Calu3 (cell line): Measurements from ENCODE around the gene SERPINE1. TPM values are rescaled to one million over a fixed set of nuclear protein-coding genes. Genes with fewer than 3 reads are reported as not detected.
"Not testable (repeated sequence)": the region's sequence is repeated elsewhere in the genome, so short reads cannot be mapped to it uniquely, and the experiment has no call there.

Source experiments
- BruUV-seq: library from RNA; stranded (reverse); fragments of 400-500 nt; replicated peaks from 2 replicates; lab custom pipeline; 2021; lab: Mats Ljungman, UMichigan
- CTCF ChIA-PET: fragments of 300-600 bp; sonication (Branson Sonifier 250); formaldehyde crosslinking; loops from one replicate; lab custom pipeline; 2022; ENCODE audit warnings: antibody characterized with exemption; lab: Charles Lee
- DNase-seq: peaks from one replicate; pipeline ENCODE4 v3.0.0; 2022
- H3K27ac Mint-ChIP-seq: one replicate; pipeline ENCODE4 v1.8.0; 2022; ENCODE audit warnings: mixed read lengths; ENCODE audit not compliant: unreplicated experiment
- H3K27me3 Mint-ChIP-seq: one replicate; pipeline ENCODE4 v1.8.0; 2022; ENCODE audit warnings: mixed read lengths; ENCODE audit not compliant: unreplicated experiment
- H3K36me3 Mint-ChIP-seq: one replicate; pipeline ENCODE4 v1.8.0; 2022; ENCODE audit warnings: mild to moderate bottlenecking, moderate library complexity, mixed read lengths; ENCODE audit not compliant: insufficient read depth, unreplicated experiment
- H3K4me1 Mint-ChIP-seq: one replicate; pipeline ENCODE4 v1.8.0; 2022; ENCODE audit warnings: mild to moderate bottlenecking, low read depth, mixed read lengths; ENCODE audit not compliant: unreplicated experiment
- H3K4me3 Mint-ChIP-seq: one replicate; pipeline ENCODE4 v1.8.0; 2022; ENCODE audit warnings: mild to moderate bottlenecking, low read depth, moderate library complexity, mixed read lengths; ENCODE audit not compliant: unreplicated experiment
- H3K9me3 Mint-ChIP-seq: one replicate; pipeline ENCODE4 v1.8.0; 2022; ENCODE audit warnings: low read depth, mixed read lengths; ENCODE audit not compliant: unreplicated experiment
- CTCF ChIP-seq: fragments of 200-600 bp; IDR thresholded peaks from one replicate; pipeline ENCODE4 v1.8.0; 2022; ENCODE audit warnings: antibody characterized with exemption; ENCODE audit not compliant: unreplicated experiment
- intact Hi-C: fragments of 100-400 bp; cut with micrococcal nuclease; formaldehyde crosslinking; loops from one replicate; pipeline ENCODE4 v1.10.0; 2022; ENCODE audit not compliant: unreplicated experiment
- total RNA-seq: library from RNA; stranded (reverse); gene quantifications from 2 replicates; pipeline ENCODE4 v1.2.3, GENCODE V29; 2022

SERPINE1 gene
- total RNA-seq, 1 experiment from 2014 or later, result 1.1 TPM

- CTCF ChIA-PET, result interaction anchor here (0.7 kb wide), 1 partner anchor 20 kb away, joined by 3 read pairs; no protein-coding TSS in a partner anchor
- no peaks in the 10 kb centered on the region for H3K27me3 Mint-ChIP-seq
- no peak overlapping the region for H3K4me3 Mint-ChIP-seq
- H3K4me1 Mint-ChIP-seq, result peaks cover 26% of the 10 kb centered on the region
- peaks cover 6% of the 10 kb centered on the region for H3K36me3 Mint-ChIP-seq
- BruUV-seq, result no TSS peak
- no peak overlapping the region for H3K27ac Mint-ChIP-seq
- DNase-seq, result no peak
- no peak for TF ChIP-seq CTCF
- no peaks in the 10 kb centered on the region for H3K9me3 Mint-ChIP-seq
- intact Hi-C loops, result no loop called here
Measured at GRCh38 chr7:101104193-101104713, 22.7 kb upstream of the SERPINE1 start.

GRCh38 chr7:101104799-101105198 lies 22.1 kb upstream of the SERPINE1 start:
- intact Hi-C loops, result no loop called here
- no peak for DNase-seq
- Mint-ChIP-seq H3K27ac (no peak overlapping the region), H3K4me1 (peaks cover 25% of the 10 kb centered on the region), H3K9me3 (no peaks in the 10 kb centered on the region), H3K27me3 (no peaks in the 10 kb centered on the region), H3K4me3 (no peak overlapping the region), H3K36me3 (peaks cover 4% of the 10 kb centered on the region)
- BruUV-seq, result no TSS peak
- TF ChIP-seq CTCF, result no peak
- CTCF ChIA-PET, result interaction anchor here (0.7 kb wide), 1 partner anchor 19 kb away, joined by 3 read pairs; no protein-coding TSS in a partner anchor

GRCh38 chr7:101105248-101105647 lies 21.7 kb upstream of the SERPINE1 start:
- intact Hi-C loops, H3K27me3 Mint-ChIP-seq, DNase-seq, H3K36me3 Mint-ChIP-seq, BruUV-seq, H3K4me3 Mint-ChIP-seq, CTCF ChIA-PET, H3K9me3 Mint-ChIP-seq, H3K27ac Mint-ChIP-seq: not testable (repeated sequence)
- H3K4me1 Mint-ChIP-seq, result peaks cover 21% of the 10 kb centered on the region

- CTCF ChIA-PET, result no interaction called here
- Mint-ChIP-seq H3K4me1 (peaks cover 12% of the 10 kb centered on the region), H3K36me3 (no peaks in the 10 kb centered on the region), H3K9me3 (no peaks in the 10 kb centered on the region), H3K27ac (no peak overlapping the region), H3K4me3 (no peak overlapping the region), H3K27me3 (no peaks in the 10 kb centered on the region)
- BruUV-seq, result no TSS peak
- intact Hi-C loops, result no loop called here
- DNase-seq, result no peak
- no peak for TF ChIP-seq CTCF
Measured at GRCh38 chr7:101106386-101106785, 20.5 kb upstream of the SERPINE1 start.

- CTCF ChIA-PET, result no interaction called here
Measured at GRCh38 chr7:101108330-101108857, 18.5 kb upstream of the SERPINE1 start.

More at GRCh38 chr7:101108330-101108857, 18.5 kb upstream of the SERPINE1 start:
- peaks cover 12% of the 10 kb centered on the region for H3K4me1 Mint-ChIP-seq
- intact Hi-C loops, result no loop called here
- no peak overlapping the region for H3K4me3 Mint-ChIP-seq
- no TSS peak for BruUV-seq
- no peaks in the 10 kb centered on the region for H3K27me3 Mint-ChIP-seq
- H3K36me3 Mint-ChIP-seq, result no peaks in the 10 kb centered on the region
- TF ChIP-seq CTCF, result no peak
- H3K9me3 Mint-ChIP-seq, result no peaks in the 10 kb centered on the region
- no peak for DNase-seq
- no peak overlapping the region for H3K27ac Mint-ChIP-seq
